ENCODE data around the gene MSRB1. TPM values are rescaled to one million over a fixed set of nuclear protein-coding genes. Genes with fewer than 3 reads are reported as not detected.
"Not testable (repeated sequence)": the region's sequence is repeated elsewhere in the genome, so short reads cannot be mapped to it uniquely, and the experiment has no call there.

Gene MSRB1
- total and polyA plus RNA-seq, 12 donors = 24.6 to 82.2 (median 35.6) TPM

DNA sequence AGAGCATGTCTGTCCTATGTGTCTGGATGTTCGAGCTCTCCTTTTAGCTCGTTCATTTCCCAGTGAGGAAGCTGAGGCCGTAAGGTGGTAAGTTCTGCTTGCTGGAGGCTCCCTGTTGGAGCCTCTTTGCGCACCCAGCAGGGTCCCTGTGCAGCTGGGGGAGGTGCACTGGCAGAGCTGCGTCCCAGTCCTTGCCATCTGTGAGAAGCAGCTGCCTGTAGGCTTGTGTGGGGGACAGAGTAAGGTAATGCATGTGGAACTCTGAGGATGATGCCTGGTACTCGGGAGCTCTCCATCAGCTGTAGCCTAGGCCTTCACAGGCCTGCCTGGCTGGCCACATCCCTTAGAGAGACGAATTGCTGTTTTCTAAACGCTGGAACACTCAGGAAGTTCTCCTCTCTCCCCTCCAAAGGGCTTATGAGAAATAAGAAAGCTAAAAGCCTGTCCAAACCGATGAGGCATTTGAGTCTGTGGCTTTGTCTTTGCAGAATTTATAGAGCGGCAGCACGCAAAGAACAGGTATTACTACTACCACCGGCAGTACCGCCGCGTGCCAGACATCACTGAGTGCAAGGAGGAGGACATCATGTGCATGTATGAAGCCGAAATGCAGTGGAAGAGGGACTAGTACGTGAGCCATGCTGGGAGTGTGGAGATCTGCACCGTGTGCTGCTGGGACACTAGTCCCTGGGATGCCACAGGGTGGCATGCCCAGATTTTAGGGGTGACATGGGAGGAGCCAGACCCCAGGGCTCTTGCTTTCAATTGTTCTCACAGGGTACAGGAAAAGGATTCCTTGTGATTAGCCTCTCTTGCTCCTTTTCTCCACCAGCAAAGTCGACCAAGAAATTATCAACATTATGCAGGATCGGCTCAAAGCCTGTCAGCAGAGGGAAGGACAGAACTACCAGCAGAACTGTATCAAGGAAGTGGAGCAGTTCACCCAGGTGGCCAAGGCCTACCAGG, 17.9 kb upstream of the MSRB1 start:
- ATAC-seq (no peak), DNase-seq (no peak)
- peak overlapping the region in 9 of 10 donors; percentile 63 to 99 (median 96) for H3K4me3 ChIP-seq
- H3K27me3 ChIP-seq = no peaks in the 10 kb centered on the region
- 49 to 53% methylated on average over 20 of the region's 20 CpGs for WGBS, 2 donors
- peaks cover 0 to 36% (median 30%) of the 10 kb centered on the region in 9 donors for H3K36me3 ChIP-seq
- peaks cover 10 to 57% (median 40%) of the 10 kb centered on the region in 9 donors for H3K4me1 ChIP-seq
- TF ChIP-seq, protein P1, sequence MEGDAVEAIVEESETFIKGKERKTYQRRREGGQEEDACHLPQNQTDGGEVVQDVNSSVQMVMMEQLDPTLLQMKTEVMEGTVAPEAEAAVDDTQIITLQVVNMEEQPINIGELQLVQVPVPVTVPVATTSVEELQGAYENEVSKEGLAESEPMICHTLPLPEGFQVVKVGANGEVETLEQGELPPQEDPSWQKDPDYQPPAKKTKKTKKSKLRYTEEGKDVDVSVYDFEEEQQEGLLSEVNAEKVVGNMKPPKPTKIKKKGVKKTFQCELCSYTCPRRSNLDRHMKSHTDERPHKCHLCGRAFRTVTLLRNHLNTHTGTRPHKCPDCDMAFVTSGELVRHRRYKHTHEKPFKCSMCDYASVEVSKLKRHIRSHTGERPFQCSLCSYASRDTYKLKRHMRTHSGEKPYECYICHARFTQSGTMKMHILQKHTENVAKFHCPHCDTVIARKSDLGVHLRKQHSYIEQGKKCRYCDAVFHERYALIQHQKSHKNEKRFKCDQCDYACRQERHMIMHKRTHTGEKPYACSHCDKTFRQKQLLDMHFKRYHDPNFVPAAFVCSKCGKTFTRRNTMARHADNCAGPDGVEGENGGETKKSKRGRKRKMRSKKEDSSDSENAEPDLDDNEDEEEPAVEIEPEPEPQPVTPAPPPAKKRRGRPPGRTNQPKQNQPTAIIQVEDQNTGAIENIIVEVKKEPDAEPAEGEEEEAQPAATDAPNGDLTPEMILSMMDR (IDR thresholded peaks at IDR 0.05) = no peak
- peak overlapping the region in 8 of 10 donors; percentile 88 to 98 (median 96) for H3K27ac ChIP-seq
- H3K9me3 ChIP-seq = no peaks in the 10 kb centered on the region
- intact Hi-C loops (cut with DNase I) = no loop called here

DNA sequence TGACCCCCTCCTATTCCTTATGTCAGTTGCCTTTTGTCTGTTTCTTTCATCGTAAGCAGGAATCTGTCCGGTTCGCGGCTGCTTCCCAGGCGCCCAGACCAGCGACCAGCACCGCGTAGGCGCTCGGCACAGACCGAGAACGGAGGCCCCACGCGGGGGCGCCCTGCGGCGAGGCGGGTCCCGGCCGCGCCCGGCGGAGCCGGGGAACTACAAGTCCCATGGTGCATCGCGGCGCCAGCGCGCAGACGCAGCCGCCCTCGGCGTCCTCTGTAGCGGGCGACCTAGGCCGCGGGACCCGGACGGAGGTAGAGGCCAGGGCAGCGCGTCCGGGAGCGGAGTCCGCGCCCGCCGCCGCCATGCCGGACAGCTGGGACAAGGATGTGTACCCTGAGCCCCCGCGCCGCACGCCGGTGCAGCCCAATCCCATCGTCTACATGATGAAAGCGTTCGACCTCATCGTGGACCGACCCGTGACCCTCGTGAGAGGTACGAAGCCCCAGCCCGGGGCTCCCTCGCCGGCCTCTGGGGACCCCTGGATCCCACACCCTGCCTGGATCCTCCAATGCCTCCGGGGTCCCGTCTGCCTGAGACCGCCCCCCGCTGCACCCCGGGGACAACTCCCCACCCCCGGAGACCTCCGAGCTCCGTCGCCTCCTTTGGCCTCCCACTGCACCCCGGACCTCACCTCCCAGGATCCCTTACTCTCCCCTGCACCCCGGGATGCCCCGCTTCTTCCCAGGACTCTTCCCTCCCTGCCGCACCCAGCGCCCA, 16.5 kb upstream of the MSRB1 start, which contains the start of gene NDUFB10:
Gene NDUFB10 (plus strand): TSS at position 270 of the 771 bp plus-strand sequence. CDS start 87 bp downstream, at position 357.
- Histone ChIP-seq H3K9me3 (no peaks in the 10 kb centered on the region), H3K36me3 (peaks cover 0 to 36% (median 30%) of the 10 kb centered on the region in 9 donors), H3K27me3 (no peaks in the 10 kb centered on the region), H3K4me3 (peak within 1 kb of the TSS; percentile 63 to 99 (median 96)), H3K4me1 (peaks cover 6 to 52% (median 33%) of the 10 kb centered on the region in 9 donors), H3K27ac (peak within 1 kb of the TSS; percentile 88 to 98 (median 96))
- TF ChIP-seq, protein P1 (IDR thresholded peaks at IDR 0.05) = peak; percentile 33 to 92 (median 76)
- WGBS, 2 donors = 1% methylated on average over 79 of the region's 79 CpGs
- intact Hi-C loops (cut with DNase I) = no loop called here
- ATAC-seq = peak; percentile 88 to 96 (median 92)
- peak; percentile 93 to 97 for DNase-seq

- intact Hi-C loops (cut with DNase I) = no loop called here
- H3K4me3 ChIP-seq = peak overlapping the region in 9 of 10 donors; percentile 63 to 99 (median 96)
- peaks cover 0 to 35% (median 29%) of the 10 kb centered on the region in 9 donors for H3K36me3 ChIP-seq
- TF ChIP-seq, protein P1 (IDR thresholded peaks at IDR 0.05) = no peak
- H3K4me1 ChIP-seq = peaks cover 6 to 48% (median 33%) of the 10 kb centered on the region in 9 donors
- WGBS, 2 donors = 33 to 39% methylated on average over 14 of the region's 14 CpGs
- DNase-seq = no peak
- no peaks in the 10 kb centered on the region for H3K9me3 ChIP-seq
- peak in 3 of 8 donors; percentile 0 to 6 (median 2) for ATAC-seq
- peak overlapping the region in 9 of 10 donors; percentile 88 to 98 (median 97) for H3K27ac ChIP-seq
- H3K27me3 ChIP-seq = no peaks in the 10 kb centered on the region
Observed at GRCh38 chr16:1958715-1959268, 15.8 kb upstream of the MSRB1 start.

DNA sequence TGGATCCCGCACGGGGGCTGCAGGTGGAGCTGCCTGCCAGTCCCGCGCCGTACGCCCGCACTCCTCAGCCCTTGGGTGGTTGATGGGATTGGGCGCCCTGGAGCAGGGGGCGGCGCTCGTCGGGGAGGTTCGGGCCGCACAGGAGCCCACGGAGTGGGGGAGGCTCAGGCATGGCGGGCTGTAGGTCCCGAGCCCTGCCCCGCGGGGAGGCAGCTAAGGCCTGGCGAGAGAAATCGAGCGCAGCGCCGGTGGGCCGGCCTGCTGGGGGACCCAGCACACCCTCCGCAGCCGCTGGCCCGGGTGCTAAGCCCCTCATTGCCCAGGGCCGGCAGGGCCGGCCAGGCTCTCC, 15.1 kb upstream of the MSRB1 start:
- intact Hi-C loops (cut with DNase I); ATAC-seq; H3K27me3 ChIP-seq; H3K4me3 ChIP-seq; DNase-seq; H3K27ac ChIP-seq; H3K9me3 ChIP-seq: not testable (repeated sequence)
- WGBS, 2 donors = 67 to 68% methylated on average over 30 of the region's 30 CpGs
- Histone ChIP-seq H3K4me1 (peaks cover 6 to 46% (median 29%) of the 10 kb centered on the region in 9 donors), H3K36me3 (peaks cover 0 to 28% (median 22%) of the 10 kb centered on the region in 9 donors)

DNA sequence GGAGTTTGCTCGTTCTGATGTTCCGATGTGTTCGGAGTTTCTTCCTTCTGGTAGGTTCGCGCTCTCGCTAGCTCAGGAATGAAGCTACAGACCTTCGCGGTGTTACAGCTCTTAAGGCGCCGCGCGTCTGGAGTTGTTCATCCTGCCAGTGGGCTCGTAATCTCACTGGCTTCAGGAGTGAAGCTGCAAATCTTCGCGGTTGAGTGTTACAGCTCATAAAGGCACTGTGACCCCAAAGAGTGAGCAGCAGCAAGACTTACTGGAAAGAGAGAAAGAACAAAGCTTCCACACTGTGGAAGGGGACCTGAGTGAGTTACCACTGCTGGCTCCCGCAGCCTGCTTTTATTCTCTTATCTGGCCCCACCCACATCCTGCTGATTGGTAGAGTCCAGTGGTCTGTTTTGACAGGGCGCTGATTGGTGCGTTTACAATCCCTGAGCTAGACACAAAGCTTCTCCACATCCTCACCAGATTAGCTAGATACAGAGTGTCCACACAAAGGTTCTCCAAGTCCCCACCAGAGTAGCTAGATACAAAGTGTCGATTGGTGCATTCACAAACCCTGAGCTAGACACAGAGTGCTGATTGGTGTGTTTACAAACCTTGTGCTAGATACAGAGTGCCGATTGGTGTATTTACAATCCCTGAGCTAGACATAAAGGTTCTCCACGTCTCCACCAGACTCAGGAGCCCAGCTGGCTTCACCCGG, 14.6 kb upstream of the MSRB1 start:
- Histone ChIP-seq H3K4me1 (peaks cover 6 to 47% (median 24%) of the 10 kb centered on the region in 9 donors), H3K36me3 (peaks cover 0 to 25% (median 17%) of the 10 kb centered on the region in 9 donors)
- DNase-seq; ATAC-seq; H3K4me3 ChIP-seq; H3K27ac ChIP-seq; H3K27me3 ChIP-seq; intact Hi-C loops (cut with DNase I); H3K9me3 ChIP-seq: not testable (repeated sequence)
- WGBS, 2 donors = 88 to 90% methylated on average over 20 to 21 of the region's 22 CpGs
